ENCODE data around the gene EYA2.

DNA sequence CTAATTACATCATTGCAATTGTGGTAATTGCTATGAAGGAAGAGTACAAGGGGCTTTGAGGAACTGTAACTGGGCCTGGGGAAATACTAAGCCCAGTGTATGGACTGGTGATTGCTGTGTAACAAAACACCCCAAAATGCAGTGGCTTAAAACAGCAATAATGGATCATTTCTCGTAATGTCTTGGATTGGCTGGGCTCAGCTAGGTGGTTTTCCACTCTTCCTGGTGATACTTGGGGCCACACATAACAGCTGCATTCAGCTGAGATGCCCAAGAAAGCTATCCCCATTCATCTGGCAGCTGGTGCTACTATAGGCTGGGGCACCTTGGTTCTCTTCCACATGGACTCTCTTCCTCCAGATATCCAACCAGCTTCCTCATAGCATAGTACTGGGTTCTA is 150.3 kb downstream of the EYA2 start:
- TF ChIP-seq, protein P1, sequence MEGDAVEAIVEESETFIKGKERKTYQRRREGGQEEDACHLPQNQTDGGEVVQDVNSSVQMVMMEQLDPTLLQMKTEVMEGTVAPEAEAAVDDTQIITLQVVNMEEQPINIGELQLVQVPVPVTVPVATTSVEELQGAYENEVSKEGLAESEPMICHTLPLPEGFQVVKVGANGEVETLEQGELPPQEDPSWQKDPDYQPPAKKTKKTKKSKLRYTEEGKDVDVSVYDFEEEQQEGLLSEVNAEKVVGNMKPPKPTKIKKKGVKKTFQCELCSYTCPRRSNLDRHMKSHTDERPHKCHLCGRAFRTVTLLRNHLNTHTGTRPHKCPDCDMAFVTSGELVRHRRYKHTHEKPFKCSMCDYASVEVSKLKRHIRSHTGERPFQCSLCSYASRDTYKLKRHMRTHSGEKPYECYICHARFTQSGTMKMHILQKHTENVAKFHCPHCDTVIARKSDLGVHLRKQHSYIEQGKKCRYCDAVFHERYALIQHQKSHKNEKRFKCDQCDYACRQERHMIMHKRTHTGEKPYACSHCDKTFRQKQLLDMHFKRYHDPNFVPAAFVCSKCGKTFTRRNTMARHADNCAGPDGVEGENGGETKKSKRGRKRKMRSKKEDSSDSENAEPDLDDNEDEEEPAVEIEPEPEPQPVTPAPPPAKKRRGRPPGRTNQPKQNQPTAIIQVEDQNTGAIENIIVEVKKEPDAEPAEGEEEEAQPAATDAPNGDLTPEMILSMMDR (conservative IDR thresholded peaks at IDR 0.05): no peak
- TF ChIP-seq ZFX (IDR thresholded peaks at IDR 0.05): no peak

All from C4-2B (cell line).